ENCODE data around the gene N4BP3. TPM values are rescaled to one million over a fixed set of nuclear protein-coding genes. Genes with fewer than 3 reads are reported as not detected.

Gene N4BP3
- polyA plus RNA-seq, 3 donors, result 0.01 TPM; not detected in 2

DNA sequence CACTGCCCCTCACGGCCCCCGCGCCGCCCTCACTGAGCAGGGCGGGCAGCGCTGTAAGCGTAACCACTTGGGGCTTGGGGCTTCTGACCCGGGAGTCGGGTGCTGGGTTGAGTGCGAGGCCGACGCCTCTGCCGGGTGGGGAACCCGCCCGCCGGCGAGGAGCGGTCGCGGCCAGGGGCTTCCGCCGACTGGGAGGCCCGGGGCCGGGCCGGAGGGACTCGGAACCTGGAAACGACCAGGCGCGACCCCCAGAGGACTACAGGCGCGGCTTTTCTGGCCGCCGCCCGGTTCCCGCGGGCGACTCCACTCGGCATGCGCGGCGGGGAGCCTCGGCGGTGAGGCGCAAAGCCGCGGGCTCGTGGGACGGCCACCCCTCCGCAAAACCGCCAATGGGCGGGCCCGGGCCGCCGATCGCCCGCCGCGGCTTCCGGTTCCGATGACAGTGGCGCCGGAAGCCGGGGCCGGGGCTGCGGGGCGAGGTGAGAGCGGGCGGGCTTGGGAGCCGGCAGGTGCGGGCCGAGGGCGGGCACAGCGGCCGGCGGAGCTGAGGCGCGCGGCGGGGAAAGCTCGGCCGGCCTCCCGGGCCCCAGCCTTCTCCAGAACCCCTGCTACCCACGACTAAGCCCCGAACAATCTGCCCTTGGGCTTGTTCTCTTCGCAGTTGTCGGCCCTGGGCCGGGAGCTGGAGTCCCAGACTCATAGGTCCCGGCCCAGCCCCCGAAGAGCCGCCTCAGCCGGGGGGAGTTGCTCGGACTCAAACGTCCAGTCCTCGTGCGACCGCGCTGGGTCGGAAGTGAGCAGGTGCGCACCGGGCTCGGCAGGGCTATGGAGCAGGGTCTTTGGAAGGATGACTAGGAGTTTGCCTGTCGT, 17.5 kb downstream of the N4BP3 start, which contains the start of gene RMND5B:
RMND5B (plus strand) TSS at position 439 of the 870 bp plus-strand sequence. CDS start 7,106 bp downstream, outside the sequence.
- peak within 1 kb of the TSS in 5 of 7 donors; percentile 41 to 60 (median 54) for H3K27ac Mint-ChIP-seq
- Histone ChIP-seq H3K9me3 (replicated peaks in 1 of 2; ENCODE audit: control insufficient read depth in 1 of 2, insufficient read depth in 1 of 2, low read length in 2 of 2) (no peaks in the 10 kb centered on the region), H4K20me1 (ENCODE audit: insufficient read depth, low read length) (peaks cover 6% of the 10 kb centered on the region), H3K27ac (ENCODE audit: low read depth in 1 of 2, low read length in 2 of 2) (peak within 1 kb of the TSS; percentile 16 to 67), H3K79me2 (ENCODE audit: insufficient read depth, low read length) (no peaks in the 10 kb centered on the region), H3K4me2 (replicated peaks; ENCODE audit: extremely low read depth, low read length, poor library complexity, severe bottlenecking) (peak within 1 kb of the TSS; percentile 96), H2AFZ (ENCODE audit: insufficient read depth, low read depth, low read length, poor library complexity, severe bottlenecking) (peak within 1 kb of the TSS; percentile 95), H3K4me3 (replicated peaks in 1 of 3; ENCODE audit: low read depth in 2 of 3, low read length in 3 of 3) (peak within 1 kb of the TSS; percentile 88 to 97 (median 92)), H3K9ac (ENCODE audit: insufficient read depth, low read length, poor library complexity, severe bottlenecking) (peak within 1 kb of the TSS; percentile 80), H3K27me3 (ENCODE audit: control insufficient read depth in 2 of 2, insufficient read depth in 2 of 2, low read length in 2 of 2) (peaks cover 0 to 5% of the 10 kb centered on the region in 2 donors), H3K36me3 (replicated peaks in 1 of 2; ENCODE audit: control insufficient read depth in 1 of 2, insufficient read depth in 2 of 2, low read length in 2 of 2) (peaks cover 9 to 22% of the 10 kb centered on the region in 2 donors), H3K4me1 (ENCODE audit: control insufficient read depth in 1 of 2, insufficient read depth in 2 of 2, low read length in 2 of 2) (peaks cover 13 to 20% of the 10 kb centered on the region in 2 donors)
- DNase-seq, result peak; percentile 67 to 78 (median 76)
- peaks cover 6 to 28% (median 13%) of the 10 kb centered on the region in 3 donors for H3K27me3 Mint-ChIP-seq (ENCODE audit: low read depth in 3 of 3)
- H3K4me3 Mint-ChIP-seq, result peak within 1 kb of the TSS; percentile 89 to 94
- peaks cover 22 to 27% of the 10 kb centered on the region in 2 donors for H3K36me3 Mint-ChIP-seq
- TF ChIP-seq CTCF (IDR thresholded peaks at IDR 0.05), result no peak
- H3K9me3 Mint-ChIP-seq, result peaks cover 0 to 5% (median 0%) of the 10 kb centered on the region in 7 donors
- intact Hi-C loops (cut with micrococcal nuclease), result loop anchor here in 1 of 2 donors (2.0 to 10.0 kb wide), 2 partner anchors 24 to 1716 kb away; partner anchors contain the start of gene CLTB
- H3K4me1 Mint-ChIP-seq, result peaks cover 21% of the 10 kb centered on the region
- under 1% methylated on average over 95 of the region's 102 CpGs for WGBS (ENCODE audit: insufficient coverage)

DNA sequence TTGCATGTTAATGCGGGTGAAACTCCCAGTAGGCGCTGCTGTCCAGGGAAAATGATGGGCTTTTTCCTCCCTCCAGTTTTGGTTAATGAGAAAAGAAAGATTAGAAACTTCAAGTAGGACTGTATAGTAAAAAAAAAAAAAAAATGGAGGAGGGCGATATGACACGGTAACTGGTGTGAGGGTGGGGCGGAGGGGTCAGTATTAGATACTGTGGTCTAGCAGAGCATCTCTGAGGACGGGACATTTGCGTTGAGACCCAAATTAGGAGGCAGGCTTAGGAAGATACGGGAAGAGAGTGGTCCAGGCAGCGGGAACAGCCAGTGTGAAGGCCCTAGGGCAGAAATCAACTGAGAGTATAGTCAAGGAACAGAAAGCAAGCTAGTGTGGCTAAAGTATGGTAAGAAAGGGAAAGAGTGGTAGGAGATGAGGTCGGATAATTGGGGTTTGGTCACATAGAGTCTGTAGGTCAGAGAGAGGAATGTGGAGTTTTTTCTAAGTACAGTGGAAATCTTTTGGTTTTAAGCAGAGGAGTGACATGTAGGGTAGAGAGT, 18.2 kb downstream of the N4BP3 start:
- peak overlapping the region in 1 of 2 donors; percentile 67 for H3K27ac ChIP-seq (ENCODE audit: low read depth in 1 of 2, low read length in 2 of 2)
- H3K4me1 ChIP-seq (ENCODE audit: control insufficient read depth in 1 of 2, insufficient read depth in 2 of 2, low read length in 2 of 2), result peaks cover 13 to 20% of the 10 kb centered on the region in 2 donors
- Mint-ChIP-seq H3K27me3 (ENCODE audit: low read depth in 3 of 3) (peaks cover 6 to 28% (median 13%) of the 10 kb centered on the region in 3 donors), H3K27ac (peak overlapping the region in 3 of 7 donors; percentile 45 to 60 (median 54)), H3K9me3 (peaks cover 0 to 5% (median 0%) of the 10 kb centered on the region in 7 donors), H3K36me3 (peaks cover 25 to 33% of the 10 kb centered on the region in 2 donors), H3K4me1 (peaks cover 21% of the 10 kb centered on the region), H3K4me3 (peak overlapping the region; percentile 89 to 94)
- peaks cover 0 to 5% of the 10 kb centered on the region in 2 donors for H3K27me3 ChIP-seq (ENCODE audit: control insufficient read depth in 2 of 2, insufficient read depth in 2 of 2, low read length in 2 of 2)
- no peak for TF ChIP-seq CTCF (IDR thresholded peaks at IDR 0.05)
- H4K20me1 ChIP-seq (ENCODE audit: insufficient read depth, low read length), result peaks cover 14% of the 10 kb centered on the region
- peak overlapping the region; percentile 80 for H3K9ac ChIP-seq (ENCODE audit: insufficient read depth, low read length, poor library complexity, severe bottlenecking)
- intact Hi-C loops (cut with micrococcal nuclease), result loop anchor here in 1 of 2 donors (2.0 to 10.0 kb wide), 2 partner anchors 23 to 1717 kb away; partner anchors contain the start of gene CLTB
- H3K4me2 ChIP-seq (replicated peaks; ENCODE audit: extremely low read depth, low read length, poor library complexity, severe bottlenecking), result peak overlapping the region; percentile 96
- peaks cover 9 to 29% of the 10 kb centered on the region in 2 donors for H3K36me3 ChIP-seq (replicated peaks in 1 of 2; ENCODE audit: control insufficient read depth in 1 of 2, insufficient read depth in 2 of 2, low read length in 2 of 2)
- peak overlapping the region; percentile 88 to 97 (median 92) for H3K4me3 ChIP-seq (replicated peaks in 1 of 3; ENCODE audit: low read depth in 2 of 3, low read length in 3 of 3)
- no peaks in the 10 kb centered on the region for H3K79me2 ChIP-seq (ENCODE audit: insufficient read depth, low read length)
- no peak for DNase-seq
- 55% methylated on average over 8 of the region's 10 CpGs for WGBS (ENCODE audit: insufficient coverage)
- peak overlapping the region; percentile 95 for H2AFZ ChIP-seq (ENCODE audit: insufficient read depth, low read depth, low read length, poor library complexity, severe bottlenecking)
- H3K9me3 ChIP-seq (replicated peaks in 1 of 2; ENCODE audit: control insufficient read depth in 1 of 2, insufficient read depth in 1 of 2, low read length in 2 of 2), result no peaks in the 10 kb centered on the region
